ENCODE results near the gene GNAQ. TPM values are rescaled to one million over a fixed set of nuclear protein-coding genes. Genes with fewer than 3 reads are reported as not detected.

GNAQ gene
- polyA plus RNA-seq, 1 donor (not counting 4 experiments of a cell fraction or from before 2014, with no cell fraction given) = 64.3 TPM

- Histone ChIP-seq H3K4me2 (ENCODE audit: control insufficient read depth, extremely low read depth, insufficient read depth, low read depth, low read length) (no peak overlapping the region), H3K79me2 (ENCODE audit: control insufficient read depth, insufficient read depth, low read length) (peaks cover 2% of the 10 kb centered on the region), H3K27me3 (ENCODE audit: control insufficient read depth, extremely low read depth, insufficient read depth, low read length) (no peaks in the 10 kb centered on the region), H3K36me3 (ENCODE audit: control insufficient read depth in 2 of 2, extremely low read depth in 1 of 2, insufficient read depth in 2 of 2, low read length in 2 of 2) (no peaks in the 10 kb centered on the region), H2AFZ (ENCODE audit: control insufficient read depth, low read length) (no peak overlapping the region), H3K27ac (ENCODE audit: control insufficient read depth, insufficient read depth, low read length) (no peak overlapping the region), H3K4me3 (ENCODE audit: control insufficient read depth in 2 of 3, extremely low read depth in 1 of 3, insufficient read depth in 2 of 3, low read depth in 1 of 3, low read length in 3 of 3) (no peak overlapping the region), H4K20me1 (ENCODE audit: control insufficient read depth, extremely low read depth, insufficient read depth, low read length) (no peaks in the 10 kb centered on the region), H3K9me1 (ENCODE audit: control insufficient read depth, extremely low read depth, insufficient read depth, low read length) (no peaks in the 10 kb centered on the region), H3K4me1 (ENCODE audit: control insufficient read depth, extremely low read depth, insufficient read depth, low read length) (peaks cover 6% of the 10 kb centered on the region), H3K9me3 (ENCODE audit: control insufficient read depth, low read depth, low read length) (no peaks in the 10 kb centered on the region), H3K9ac (ENCODE audit: control insufficient read depth, extremely low read depth, insufficient read depth, low read length) (no peak overlapping the region)
- no peak for TF ChIP-seq CTCF (optimal IDR thresholded peaks at IDR 0.05 in 1 of 3, IDR thresholded peaks at IDR 0.05 in 1 of 3, conservative IDR thresholded peaks at IDR 0.05 in 1 of 3; ENCODE audit: extremely low read depth in 1 of 3, insufficient read depth in 2 of 3, low read length in 3 of 3)
- no peak for TF ChIP-seq EZH2 (IDR thresholded peaks at IDR 0.05; ENCODE audit: low read length)
- FAIRE-seq (no peak), DNase-seq (ENCODE audit: low read depth, low spot score) (no peak)
- dilution Hi-C loops (cut with MboI; ENCODE audit: extremely low pct_ligation_motif_present, low sequenced_read_pairs) = no loop called here
These were observed 212.0 kb downstream of the GNAQ start for GRCh38 chr9:77819657-77820056.

- no peaks in the 10 kb centered on the region for H4K20me1 ChIP-seq (ENCODE audit: control insufficient read depth, extremely low read depth, insufficient read depth, low read length)
- dilution Hi-C loops (cut with MboI; ENCODE audit: extremely low pct_ligation_motif_present, low sequenced_read_pairs) = no loop called here
These were observed 213.9 kb downstream of the GNAQ start for GRCh38 chr9:77817590-77818311.

More at GRCh38 chr9:77817590-77818311, 213.9 kb downstream of the GNAQ start:
- no peak overlapping the region for H3K9ac ChIP-seq (ENCODE audit: control insufficient read depth, extremely low read depth, insufficient read depth, low read length)
- H3K9me3 ChIP-seq (ENCODE audit: control insufficient read depth, low read depth, low read length) = no peaks in the 10 kb centered on the region
- no peaks in the 10 kb centered on the region for H3K27me3 ChIP-seq (ENCODE audit: control insufficient read depth, extremely low read depth, insufficient read depth, low read length)
- peaks cover 6% of the 10 kb centered on the region for H3K4me1 ChIP-seq (ENCODE audit: control insufficient read depth, extremely low read depth, insufficient read depth, low read length)
- FAIRE-seq = no peak
- H3K9me1 ChIP-seq (ENCODE audit: control insufficient read depth, extremely low read depth, insufficient read depth, low read length) = no peaks in the 10 kb centered on the region
- H2AFZ ChIP-seq (ENCODE audit: control insufficient read depth, low read length) = no peak overlapping the region
- TF ChIP-seq CTCF (optimal IDR thresholded peaks at IDR 0.05 in 1 of 3, IDR thresholded peaks at IDR 0.05 in 1 of 3, conservative IDR thresholded peaks at IDR 0.05 in 1 of 3; ENCODE audit: extremely low read depth in 1 of 3, insufficient read depth in 2 of 3, low read length in 3 of 3) (no peak), EZH2 (IDR thresholded peaks at IDR 0.05; ENCODE audit: low read length) (no peak)
- no peak overlapping the region for H3K4me3 ChIP-seq (ENCODE audit: control insufficient read depth in 2 of 3, extremely low read depth in 1 of 3, insufficient read depth in 2 of 3, low read depth in 1 of 3, low read length in 3 of 3)
- no peak for DNase-seq (ENCODE audit: low read depth, low spot score)
- H3K79me2 ChIP-seq (ENCODE audit: control insufficient read depth, insufficient read depth, low read length) = peaks cover 2% of the 10 kb centered on the region
- H3K4me2 ChIP-seq (ENCODE audit: control insufficient read depth, extremely low read depth, insufficient read depth, low read depth, low read length) = no peak overlapping the region
- H3K27ac ChIP-seq (ENCODE audit: control insufficient read depth, insufficient read depth, low read length) = no peak overlapping the region
- peaks cover 2 to 9% of the 10 kb centered on the region in 2 experiments for H3K36me3 ChIP-seq (ENCODE audit: control insufficient read depth in 2 of 2, extremely low read depth in 1 of 2, insufficient read depth in 2 of 2, low read length in 2 of 2)

All from keratinocyte (primary cell).